ENCODE results near the gene SMAD2. TPM values are rescaled to one million over a fixed set of nuclear protein-coding genes. Genes with fewer than 3 reads are reported as not detected.
"Not testable (repeated sequence)": the region's sequence is repeated elsewhere in the genome, so short reads cannot be mapped to it uniquely, and the experiment has no call there.

The SMAD2 gene
- total and polyA plus RNA-seq, 7 donors: 34.1 to 101 (median 56.1) TPM

DNA sequence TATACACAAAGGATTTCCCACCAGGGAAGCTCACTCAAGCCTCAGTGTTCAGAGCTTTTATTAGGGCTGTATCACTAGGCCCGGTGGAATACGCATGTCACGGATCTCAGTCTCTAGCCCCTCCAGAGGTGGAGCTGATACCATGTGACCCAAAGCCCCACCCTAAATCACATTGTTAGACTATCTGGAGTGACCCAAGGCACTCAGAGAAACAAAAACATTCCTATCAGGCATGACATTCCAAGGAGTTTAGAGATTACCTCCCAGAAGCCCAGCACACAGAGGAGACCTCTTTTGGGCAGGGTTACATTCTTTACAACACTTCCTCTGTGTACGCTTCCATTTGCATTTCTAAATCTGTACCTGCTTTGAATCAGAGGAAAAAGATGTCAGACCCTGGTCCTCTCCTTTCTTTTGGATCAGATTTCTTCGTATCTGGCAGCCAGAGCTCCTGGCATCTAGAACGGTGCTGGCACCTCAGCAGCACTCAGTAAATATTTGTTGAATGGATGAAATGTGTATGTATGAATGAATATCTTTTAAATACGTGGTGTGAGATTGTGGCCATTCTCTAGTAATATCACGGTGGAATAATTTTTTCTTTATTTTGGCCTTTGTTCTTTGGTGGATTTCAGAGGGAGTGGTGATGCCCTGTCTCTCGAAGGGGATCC is 37.7 kb upstream of the SMAD2 start:
- no peaks in the 10 kb centered on the region for H3K9me3 ChIP-seq
- no peaks in the 10 kb centered on the region for H3K36me3 ChIP-seq
- peak overlapping the region in 1 of 4 donors; percentile 53 for H3K27ac ChIP-seq
- WGBS, 2 donors: 81 to 91% methylated on average over 9 of the region's 9 CpGs
- intact Hi-C loops (cut with DNase I): no loop called here
- H3K4me1 ChIP-seq: peaks cover 0 to 10% (median 4%) of the 10 kb centered on the region in 4 donors
- H3K27me3 ChIP-seq: no peaks in the 10 kb centered on the region
- no peak overlapping the region for H3K4me3 ChIP-seq
- DNase-seq: no peak
- TF ChIP-seq POLR2A (IDR thresholded peaks at IDR 0.05): no peak
- no peak for TF ChIP-seq EP300 (IDR thresholded peaks at IDR 0.05)
- TF ChIP-seq, protein P1, sequence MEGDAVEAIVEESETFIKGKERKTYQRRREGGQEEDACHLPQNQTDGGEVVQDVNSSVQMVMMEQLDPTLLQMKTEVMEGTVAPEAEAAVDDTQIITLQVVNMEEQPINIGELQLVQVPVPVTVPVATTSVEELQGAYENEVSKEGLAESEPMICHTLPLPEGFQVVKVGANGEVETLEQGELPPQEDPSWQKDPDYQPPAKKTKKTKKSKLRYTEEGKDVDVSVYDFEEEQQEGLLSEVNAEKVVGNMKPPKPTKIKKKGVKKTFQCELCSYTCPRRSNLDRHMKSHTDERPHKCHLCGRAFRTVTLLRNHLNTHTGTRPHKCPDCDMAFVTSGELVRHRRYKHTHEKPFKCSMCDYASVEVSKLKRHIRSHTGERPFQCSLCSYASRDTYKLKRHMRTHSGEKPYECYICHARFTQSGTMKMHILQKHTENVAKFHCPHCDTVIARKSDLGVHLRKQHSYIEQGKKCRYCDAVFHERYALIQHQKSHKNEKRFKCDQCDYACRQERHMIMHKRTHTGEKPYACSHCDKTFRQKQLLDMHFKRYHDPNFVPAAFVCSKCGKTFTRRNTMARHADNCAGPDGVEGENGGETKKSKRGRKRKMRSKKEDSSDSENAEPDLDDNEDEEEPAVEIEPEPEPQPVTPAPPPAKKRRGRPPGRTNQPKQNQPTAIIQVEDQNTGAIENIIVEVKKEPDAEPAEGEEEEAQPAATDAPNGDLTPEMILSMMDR (IDR thresholded peaks at IDR 0.05): no peak
- no peak for TF ChIP-seq POLR2AphosphoS5 (IDR thresholded peaks at IDR 0.05)

DNA sequence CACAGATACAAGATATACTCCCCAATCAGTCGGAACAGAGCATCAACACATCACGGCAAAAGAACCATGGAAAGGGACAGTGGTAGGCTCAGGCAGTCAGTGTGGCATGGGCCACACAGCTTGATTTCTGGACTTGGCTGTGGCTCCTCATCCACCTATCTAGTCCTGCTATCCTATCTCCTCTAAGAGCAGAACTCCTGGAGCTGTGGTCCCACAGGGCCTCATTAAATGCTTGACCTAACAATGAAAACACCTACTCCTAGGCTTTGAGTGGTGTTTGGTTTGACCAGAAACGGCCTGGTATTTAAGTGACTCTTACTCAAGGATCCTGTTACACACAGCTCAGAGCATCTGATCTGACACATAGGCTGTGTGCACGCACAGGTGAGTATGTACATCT is 33.6 kb upstream of the SMAD2 start:
- no peak overlapping the region for H3K27ac ChIP-seq
- DNase-seq: no peak
- H3K4me1 ChIP-seq: peaks cover 0 to 10% (median 4%) of the 10 kb centered on the region in 4 donors
- H3K9me3 ChIP-seq: peaks cover 0 to 9% (median 4%) of the 10 kb centered on the region in 4 donors
- no peaks in the 10 kb centered on the region for H3K36me3 ChIP-seq
- H3K4me3 ChIP-seq: no peak overlapping the region
- no peaks in the 10 kb centered on the region for H3K27me3 ChIP-seq
- TF ChIP-seq POLR2AphosphoS5 (IDR thresholded peaks at IDR 0.05): no peak
- TF ChIP-seq, protein P1 (IDR thresholded peaks at IDR 0.05): no peak
- intact Hi-C loops (cut with DNase I): no loop called here
- WGBS, 2 donors: 84 to 85% methylated on average over 4 of the region's 4 CpGs

DNA sequence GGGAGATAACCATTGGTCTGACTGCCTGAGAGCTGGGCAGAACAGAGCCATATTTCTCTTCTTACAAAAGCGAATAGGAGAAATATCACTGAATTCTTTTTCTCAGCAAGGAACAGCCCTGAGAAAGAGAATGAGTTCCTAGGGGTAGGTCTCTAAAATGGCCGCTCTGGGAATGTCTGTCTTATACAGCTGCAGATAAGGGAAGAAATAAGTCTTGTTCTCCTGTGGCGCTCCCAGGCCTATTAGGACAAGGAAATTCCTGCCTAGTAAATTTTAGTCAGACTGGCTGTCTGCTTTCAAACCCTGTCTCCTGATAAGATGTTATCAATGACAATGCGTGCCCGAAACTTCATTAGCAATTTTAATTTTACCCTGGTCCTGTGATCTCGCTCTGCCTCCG is 30.5 kb upstream of the SMAD2 start:
- intact Hi-C loops (cut with DNase I); H3K9me3 ChIP-seq; H3K4me1 ChIP-seq; H3K27ac ChIP-seq; DNase-seq; H3K36me3 ChIP-seq; H3K4me3 ChIP-seq; H3K27me3 ChIP-seq: not testable (repeated sequence)
- WGBS, 2 donors: 95 to 96% methylated on average over 7 of the region's 7 CpGs

DNA sequence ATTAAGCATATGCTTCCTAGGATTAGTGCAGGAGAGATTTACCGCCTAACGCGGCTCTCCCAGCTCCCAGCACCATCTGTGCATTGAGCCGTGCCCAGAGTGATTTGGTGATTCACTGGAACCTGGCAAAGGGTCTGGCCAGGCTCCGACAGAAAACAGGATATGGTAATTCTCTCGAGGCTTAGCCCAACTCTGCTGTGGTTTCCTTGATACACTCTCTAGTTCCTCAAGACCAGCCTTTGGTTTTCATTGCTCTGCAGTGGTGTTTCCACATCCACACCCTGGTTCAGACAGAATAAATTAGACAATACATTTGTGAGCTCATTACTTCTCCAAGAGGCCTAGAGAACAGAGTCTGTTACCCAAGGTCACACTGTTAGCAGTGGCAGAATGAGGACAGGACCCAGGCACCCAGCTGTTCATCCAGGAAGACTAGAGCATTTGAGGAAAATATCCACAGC is 23.0 kb upstream of the SMAD2 start:
- intact Hi-C loops (cut with DNase I): no loop called here
- WGBS, 2 donors: 35 to 59% methylated on average over 6 of the region's 6 CpGs
- no peaks in the 10 kb centered on the region for H3K36me3 ChIP-seq
- TF ChIP-seq POLR2AphosphoS5 (IDR thresholded peaks at IDR 0.05): no peak
- TF ChIP-seq POLR2A (IDR thresholded peaks at IDR 0.05): no peak
- TF ChIP-seq, protein P1 (IDR thresholded peaks at IDR 0.05): no peak
- no peak for TF ChIP-seq EP300 (IDR thresholded peaks at IDR 0.05)
- no peaks in the 10 kb centered on the region for H3K9me3 ChIP-seq
- no peaks in the 10 kb centered on the region for H3K27me3 ChIP-seq
- no peak overlapping the region for H3K27ac ChIP-seq
- no peak for DNase-seq
- H3K4me1 ChIP-seq: no peaks in the 10 kb centered on the region
- H3K4me3 ChIP-seq: no peak overlapping the region

DNA sequence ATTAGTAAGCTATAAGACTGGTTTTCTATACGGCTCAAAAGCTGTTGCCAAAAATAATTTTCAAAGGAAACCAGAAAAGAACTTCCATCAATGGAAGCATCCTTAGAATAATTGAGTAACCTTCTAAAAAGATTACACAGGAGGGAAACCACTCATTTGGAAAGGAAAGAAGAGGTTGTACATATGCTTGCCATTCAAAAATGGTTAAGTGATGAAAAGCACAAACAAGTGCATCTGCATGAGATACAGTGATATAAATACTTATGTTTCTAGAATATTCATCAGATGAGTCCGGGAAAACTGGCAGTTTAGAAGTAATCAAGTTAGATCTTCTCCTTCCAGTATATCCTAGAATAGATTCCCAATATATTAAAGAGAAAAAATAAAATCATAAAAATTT is 20.1 kb upstream of the SMAD2 start:
- no peak for DNase-seq
- no peaks in the 10 kb centered on the region for H3K27me3 ChIP-seq
- TF ChIP-seq EP300 (IDR thresholded peaks at IDR 0.05): no peak
- TF ChIP-seq POLR2AphosphoS5 (IDR thresholded peaks at IDR 0.05): no peak
- TF ChIP-seq, protein P1 (IDR thresholded peaks at IDR 0.05): no peak
- no peak for TF ChIP-seq POLR2A (IDR thresholded peaks at IDR 0.05)
- H3K36me3 ChIP-seq: no peaks in the 10 kb centered on the region
- WGBS, 2 donors: 63 to 73% methylated on average over 2 of the region's 2 CpGs
- no peaks in the 10 kb centered on the region for H3K4me1 ChIP-seq
- H3K27ac ChIP-seq: no peak overlapping the region
- intact Hi-C loops (cut with DNase I): no loop called here
- no peaks in the 10 kb centered on the region for H3K9me3 ChIP-seq
- H3K4me3 ChIP-seq: no peak overlapping the region

Data from sigmoid colon (tissue), 7 donors.